Central memory CD8-positive, alpha-beta T cell (primary cell): Measurements from ENCODE around the gene PEAR1.

ENCODE experiments used
- ATAC-seq: fragments of 150-1000 bp; cut with Tn5 transposase; replicated peaks from 2 replicates; pipeline ENCODE4 v1.10.0; 2022; ENCODE audit warnings: mild to moderate bottlenecking, moderate FRiP score, moderate number of reproducible peaks; ENCODE audit not compliant: poor library complexity, severe bottlenecking; ENCODE audit errors: extremely low read depth
- DNase-seq, 2 donors: peaks; one replicate each; pipeline ENCODE4 v3.0.0; 2021; ENCODE audit warnings: low spot score in 2 of 2
- H3K27ac Mint-ChIP-seq: one replicate; pipeline ENCODE4 v1.8.0; 2022; ENCODE audit warnings: low read depth, mild to moderate bottlenecking, moderate library complexity, mixed read lengths
- H3K27me3 Mint-ChIP-seq: one replicate; pipeline ENCODE4 v1.8.0; 2022; ENCODE audit warnings: mixed read lengths
- H3K36me3 Mint-ChIP-seq: one replicate; pipeline ENCODE4 v1.8.0; 2022; ENCODE audit warnings: mild to moderate bottlenecking, moderate library complexity, mixed read lengths; ENCODE audit not compliant: insufficient read depth
- H3K4me1 Mint-ChIP-seq: one replicate; pipeline ENCODE4 v1.8.0; 2022; ENCODE audit warnings: mixed read lengths
- H3K4me3 Mint-ChIP-seq: one replicate; pipeline ENCODE4 v1.8.0; 2022; ENCODE audit warnings: mild to moderate bottlenecking, moderate library complexity, mixed read lengths
- H3K9me3 Mint-ChIP-seq: one replicate; pipeline ENCODE4 v1.8.0; 2022; ENCODE audit warnings: mixed read lengths

PEAR1 gene

GRCh38 chr1:156893048-156893953, at the start of gene PEAR1:
Gene PEAR1 (plus strand): TSS chr1:156893718. CDS start chr1:156903927, 10,209 bp downstream.
- Mint-ChIP-seq H3K27ac (no peak within 1 kb of the TSS), H3K4me1 (peaks cover 10% of the 10 kb centered on the region), H3K4me3 (peak within 1 kb of the TSS; percentile 57), H3K27me3 (peaks cover 70% of the 10 kb centered on the region), H3K9me3 (no peaks in the 10 kb centered on the region), H3K36me3 (peaks cover 2% of the 10 kb centered on the region)
- no peak for ATAC-seq
- DNase-seq: no peak

- peaks cover 80% of the 10 kb centered on the region for H3K27me3 Mint-ChIP-seq
- no peak overlapping the region for H3K4me3 Mint-ChIP-seq
- H3K9me3 Mint-ChIP-seq: no peaks in the 10 kb centered on the region
- DNase-seq: no peak
- no peak for ATAC-seq
- peaks cover 9% of the 10 kb centered on the region for H3K36me3 Mint-ChIP-seq
- peaks cover 29% of the 10 kb centered on the region for H3K4me1 Mint-ChIP-seq
- H3K27ac Mint-ChIP-seq: no peak overlapping the region
Observed at GRCh38 chr1:156844102-156844501, 49.4 kb upstream of the PEAR1 start.

- H3K4me1 Mint-ChIP-seq: peaks cover 30% of the 10 kb centered on the region
- peak overlapping the region; percentile 48 for H3K4me3 Mint-ChIP-seq
- H3K36me3 Mint-ChIP-seq: peaks cover 8% of the 10 kb centered on the region
- H3K27ac Mint-ChIP-seq: no peak overlapping the region
- ATAC-seq (no peak), DNase-seq (no peak)
- peaks cover 77% of the 10 kb centered on the region for H3K27me3 Mint-ChIP-seq
- no peaks in the 10 kb centered on the region for H3K9me3 Mint-ChIP-seq
Observed at GRCh38 chr1:156844638-156845037, 48.9 kb upstream of the PEAR1 start.

GRCh38 chr1:156845055-156845952, 48.2 kb upstream of the PEAR1 start:
- no peak overlapping the region for H3K27ac Mint-ChIP-seq

GRCh38 chr1:156845953-156846545, 47.5 kb upstream of the PEAR1 start:
- H3K9me3 Mint-ChIP-seq: no peaks in the 10 kb centered on the region
- no peak overlapping the region for H3K4me3 Mint-ChIP-seq
- H3K36me3 Mint-ChIP-seq: peaks cover 5% of the 10 kb centered on the region
- H3K27me3 Mint-ChIP-seq: peaks cover 63% of the 10 kb centered on the region
- no peak overlapping the region for H3K27ac Mint-ChIP-seq
- ATAC-seq (no peak), DNase-seq (no peak)
- H3K4me1 Mint-ChIP-seq: peaks cover 30% of the 10 kb centered on the region

More at GRCh38 chr1:156845055-156845952, 48.2 kb upstream of the PEAR1 start:
- Mint-ChIP-seq H3K4me1 (peaks cover 30% of the 10 kb centered on the region), H3K27me3 (peaks cover 70% of the 10 kb centered on the region), H3K36me3 (peaks cover 6% of the 10 kb centered on the region), H3K9me3 (no peaks in the 10 kb centered on the region), H3K4me3 (peak overlapping the region; percentile 48)
- DNase-seq: no peak
- no peak for ATAC-seq

GRCh38 chr1:156846643-156847042, 46.9 kb upstream of the PEAR1 start:
- DNase-seq: no peak
- Mint-ChIP-seq H3K4me1 (peaks cover 30% of the 10 kb centered on the region), H3K9me3 (no peaks in the 10 kb centered on the region), H3K36me3 (peaks cover 5% of the 10 kb centered on the region), H3K27me3 (peaks cover 57% of the 10 kb centered on the region), H3K4me3 (no peak overlapping the region), H3K27ac (no peak overlapping the region)
- no peak for ATAC-seq

- H3K4me1 Mint-ChIP-seq: peaks cover 30% of the 10 kb centered on the region
- peaks cover 47% of the 10 kb centered on the region for H3K27me3 Mint-ChIP-seq
- H3K4me3 Mint-ChIP-seq: peak overlapping the region; percentile 55
- ATAC-seq (no peak), DNase-seq (no peak)
- H3K9me3 Mint-ChIP-seq: no peaks in the 10 kb centered on the region
- H3K27ac Mint-ChIP-seq: no peak overlapping the region
- peaks cover 5% of the 10 kb centered on the region for H3K36me3 Mint-ChIP-seq
Observed at GRCh38 chr1:156847591-156848460, 45.7 kb upstream of the PEAR1 start.

- DNase-seq (peak in 1 of 2 donors; percentile 41), ATAC-seq (peak; percentile 85)
- Mint-ChIP-seq H3K27me3 (peaks cover 39% of the 10 kb centered on the region), H3K4me3 (peak overlapping the region; percentile 55), H3K36me3 (peaks cover 5% of the 10 kb centered on the region), H3K4me1 (peaks cover 30% of the 10 kb centered on the region), H3K9me3 (no peaks in the 10 kb centered on the region), H3K27ac (no peak overlapping the region)
Observed at GRCh38 chr1:156848461-156849150, 44.9 kb upstream of the PEAR1 start.

- no peak for ATAC-seq
- no peak overlapping the region for H3K27ac Mint-ChIP-seq
Observed at GRCh38 chr1:156849151-156849496, 44.4 kb upstream of the PEAR1 start.

GRCh38 chr1:156851779-156852417, 41.6 kb upstream of the PEAR1 start:
- DNase-seq (no peak), ATAC-seq (no peak)
- no peak overlapping the region for H3K4me3 Mint-ChIP-seq
- H3K9me3 Mint-ChIP-seq: no peaks in the 10 kb centered on the region
- H3K4me1 Mint-ChIP-seq: peaks cover 18% of the 10 kb centered on the region
- H3K36me3 Mint-ChIP-seq: peaks cover 3% of the 10 kb centered on the region
- H3K27me3 Mint-ChIP-seq: peaks cover 8% of the 10 kb centered on the region
- H3K27ac Mint-ChIP-seq: no peak overlapping the region

More at GRCh38 chr1:156849151-156849496, 44.4 kb upstream of the PEAR1 start:
- H3K36me3 Mint-ChIP-seq: peaks cover 5% of the 10 kb centered on the region
- peak overlapping the region; percentile 55 for H3K4me3 Mint-ChIP-seq
- H3K4me1 Mint-ChIP-seq: peaks cover 26% of the 10 kb centered on the region
- DNase-seq: no peak
- H3K9me3 Mint-ChIP-seq: no peaks in the 10 kb centered on the region
- peaks cover 34% of the 10 kb centered on the region for H3K27me3 Mint-ChIP-seq

GRCh38 chr1:156852418-156852874, 41.1 kb upstream of the PEAR1 start:
- Mint-ChIP-seq H3K36me3 (peaks cover 3% of the 10 kb centered on the region), H3K27me3 (peaks cover 3% of the 10 kb centered on the region), H3K27ac (no peak overlapping the region), H3K4me3 (no peak overlapping the region), H3K9me3 (no peaks in the 10 kb centered on the region), H3K4me1 (peaks cover 14% of the 10 kb centered on the region)
- no peak for DNase-seq
- no peak for ATAC-seq
